HG03469 (cell line): ENCODE data around the gene RHBDD2.
A peak's percentile ranks its signal among the peaks of the same experiment; 100 is the strongest.

ENCODE experiments used
- ATAC-seq: cut with Tn5 transposase; IDR thresholded peaks from one replicate; pipeline ENCODE4 v1.9.1; 2021; ENCODE audit warnings: mild to moderate bottlenecking, moderate library complexity, moderate number of reproducible peaks; ENCODE audit not compliant: unreplicated experiment

The RHBDD2 gene

GRCh38 chr7:75916259-75916658 is 37.4 kb downstream of the RHBDD2 start:
- no peak for ATAC-seq

GRCh38 chr7:75916685-75917634 is 38.1 kb downstream of the RHBDD2 start:
- no peak for ATAC-seq

GRCh38 chr7:75920431-75921161 is 41.8 kb downstream of the RHBDD2 start:
- no peak for ATAC-seq

GRCh38 chr7:75921479-75921878 is 42.6 kb downstream of the RHBDD2 start:
- ATAC-seq, result no peak

- no peak for ATAC-seq
Measured at GRCh38 chr7:75922966-75923603, 44.3 kb downstream of the RHBDD2 start.

- ATAC-seq, result no peak
Measured at GRCh38 chr7:75924256-75924655, 45.4 kb downstream of the RHBDD2 start.

- no peak for ATAC-seq
Measured at GRCh38 chr7:75924889-75925288, 46.1 kb downstream of the RHBDD2 start.

GRCh38 chr7:75925717-75926435 is 47.0 kb downstream of the RHBDD2 start:
- ATAC-seq, result no peak

- ATAC-seq, result peak; percentile 76
Measured at GRCh38 chr7:75928568-75928914, 49.7 kb downstream of the RHBDD2 start.

GRCh38 chr7:75931680-75932079 is 52.8 kb downstream of the RHBDD2 start:
- ATAC-seq, result no peak

GRCh38 chr7:75937958-75938786 is 59.3 kb downstream of the RHBDD2 start:
- ATAC-seq, result no peak
